ENCODE measurements around the gene IBA57.
"Not testable (repeated sequence)": the region's sequence is repeated elsewhere in the genome, so short reads cannot be mapped to it uniquely, and the experiment has no call there.

IBA57 gene

GRCh38 chr1:228212966-228213844 lies 47.6 kb downstream of the IBA57 start:
- peak; percentile 78 to 84 for DNase-seq (ENCODE audit: low read depth in 2 of 2)

DNA sequence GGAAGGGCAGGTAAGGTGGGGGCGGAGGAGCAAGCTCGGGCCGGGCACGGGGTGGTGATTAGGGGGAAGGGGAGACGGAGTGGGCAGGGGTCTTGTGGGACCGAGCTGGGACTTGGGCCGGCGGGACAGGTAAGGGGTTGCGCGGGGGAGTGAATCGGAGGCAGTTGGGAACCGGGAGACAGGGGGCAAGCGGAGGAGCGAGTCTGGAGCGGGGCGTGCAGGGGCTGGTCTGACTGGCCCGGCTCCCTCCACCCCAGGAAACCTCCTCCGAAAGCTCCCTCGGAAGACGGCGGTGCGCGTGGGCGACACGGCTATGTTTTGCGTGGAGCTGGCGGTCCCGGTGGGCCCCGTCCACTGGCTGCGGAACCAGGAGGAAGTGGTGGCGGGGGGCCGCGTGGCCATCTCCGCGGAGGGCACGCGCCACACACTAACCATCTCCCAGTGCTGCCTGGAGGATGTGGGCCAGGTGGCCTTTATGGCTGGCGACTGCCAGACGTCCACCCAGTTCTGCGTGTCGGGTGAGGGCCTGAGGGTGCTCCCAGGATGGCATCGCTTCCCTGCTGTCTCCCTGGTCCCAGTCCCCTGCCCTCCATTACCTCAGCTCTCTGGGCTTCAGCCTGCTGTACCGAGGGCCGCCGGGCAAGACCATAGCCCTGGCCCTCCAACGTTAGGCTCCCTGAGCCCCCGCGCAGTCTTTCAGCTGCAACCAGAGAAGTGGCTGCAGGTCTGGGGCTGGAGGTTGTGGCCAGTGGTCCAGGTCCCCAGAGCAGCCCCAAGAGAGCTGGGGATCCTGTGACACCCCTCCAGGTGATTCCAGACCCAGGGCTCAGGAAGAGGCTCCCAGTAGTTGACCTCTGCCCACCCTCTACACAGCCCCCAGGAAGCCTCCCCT lies 48.6 kb downstream of the IBA57 start:
- DNase-seq (ENCODE audit: low read depth in 2 of 2): no peak

- DNase-seq (ENCODE audit: low read depth in 2 of 2): no peak
Measured at GRCh38 chr1:228214921-228215662, 49.5 kb downstream of the IBA57 start.

- no peak for DNase-seq (ENCODE audit: low read depth in 2 of 2)
Measured at GRCh38 chr1:228215663-228216116, 50.1 kb downstream of the IBA57 start.

DNA sequence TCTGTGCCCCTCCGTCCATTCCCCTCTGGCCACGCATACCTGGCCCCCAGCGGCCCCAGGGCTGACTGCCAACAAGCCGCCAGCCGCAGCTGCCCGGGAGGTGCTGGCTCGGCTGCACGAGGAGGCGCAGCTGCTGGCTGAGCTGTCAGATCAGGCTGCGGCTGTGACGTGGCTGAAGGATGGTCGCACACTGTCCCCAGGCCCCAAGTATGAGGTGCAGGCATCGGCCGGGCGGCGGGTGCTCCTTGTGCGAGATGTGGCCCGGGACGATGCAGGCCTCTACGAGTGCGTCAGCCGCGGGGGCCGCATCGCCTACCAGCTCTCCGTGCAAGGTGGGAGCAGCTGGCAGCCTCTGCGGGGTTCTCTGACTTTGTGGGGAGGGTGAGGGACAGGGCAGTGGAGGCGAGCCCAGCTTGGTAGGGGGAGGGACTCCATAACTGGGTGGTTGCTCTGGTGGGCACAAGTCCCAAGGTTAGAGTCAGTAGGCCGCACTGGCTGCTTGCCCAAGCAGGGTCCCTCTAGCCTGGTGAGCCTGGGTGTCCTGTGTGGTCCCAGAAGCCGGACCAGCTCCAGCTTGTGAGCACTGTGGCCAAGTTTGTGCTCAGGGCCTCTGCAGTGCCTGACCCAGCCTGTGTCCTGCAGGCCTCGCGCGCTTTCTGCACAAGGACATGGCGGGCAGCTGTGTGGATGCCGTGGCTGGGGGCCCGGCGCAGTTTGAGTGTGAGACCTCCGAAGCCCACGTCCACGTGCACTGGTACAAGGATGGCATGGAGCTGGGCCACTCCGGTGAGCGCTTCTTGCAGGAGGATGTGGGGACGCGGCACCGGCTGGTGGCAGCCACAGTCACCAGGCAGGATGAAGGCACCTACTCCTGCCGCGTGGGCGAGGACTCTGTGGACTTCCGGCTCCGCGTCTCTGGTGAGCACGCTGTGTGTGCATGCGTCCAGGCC lies 51.0 kb downstream of the IBA57 start:
- no peak for DNase-seq (ENCODE audit: low read depth in 2 of 2)

- DNase-seq (ENCODE audit: low read depth in 2 of 2): no peak
Measured at GRCh38 chr1:228217551-228218344, 52.1 kb downstream of the IBA57 start.

DNA sequence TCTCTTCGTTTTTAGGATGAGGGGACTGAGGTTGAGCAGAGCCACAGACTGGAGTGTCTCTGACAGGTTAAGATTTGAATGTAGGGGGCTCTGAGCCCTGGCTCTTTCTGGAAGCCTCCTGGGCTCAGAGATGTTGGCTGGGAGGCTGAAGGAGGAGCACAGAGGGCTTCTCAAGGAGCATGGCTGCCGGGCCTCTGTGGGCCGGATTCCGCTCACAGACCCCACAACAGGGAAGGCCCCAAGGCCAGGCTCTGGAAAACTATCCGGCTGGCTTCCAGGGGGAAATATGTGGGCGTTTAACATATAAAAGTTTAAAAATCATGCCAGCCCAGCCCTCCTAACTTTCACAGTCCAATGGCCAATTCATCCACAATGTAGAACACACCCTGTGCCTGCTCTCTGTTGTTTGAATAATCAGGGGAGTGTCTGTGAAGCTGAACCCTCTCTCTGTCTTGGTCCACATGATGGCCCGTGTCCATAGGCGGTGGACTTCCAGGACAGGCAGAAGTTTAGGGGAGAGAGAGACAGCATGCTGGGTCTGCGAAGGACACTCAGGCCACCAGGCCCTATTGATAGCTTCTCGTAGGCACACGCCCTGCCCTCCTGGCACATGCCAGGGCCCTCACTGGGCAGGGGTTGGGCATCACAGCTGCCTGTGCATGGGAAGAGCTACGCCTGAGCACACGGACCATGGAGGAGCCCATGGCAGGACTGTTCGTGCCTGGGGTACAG lies 53.1 kb downstream of the IBA57 start:
- no peak for DNase-seq (ENCODE audit: low read depth in 2 of 2)

GRCh38 chr1:228219245-228219961 lies 53.8 kb downstream of the IBA57 start:
- no peak for DNase-seq (ENCODE audit: low read depth in 2 of 2)

DNA sequence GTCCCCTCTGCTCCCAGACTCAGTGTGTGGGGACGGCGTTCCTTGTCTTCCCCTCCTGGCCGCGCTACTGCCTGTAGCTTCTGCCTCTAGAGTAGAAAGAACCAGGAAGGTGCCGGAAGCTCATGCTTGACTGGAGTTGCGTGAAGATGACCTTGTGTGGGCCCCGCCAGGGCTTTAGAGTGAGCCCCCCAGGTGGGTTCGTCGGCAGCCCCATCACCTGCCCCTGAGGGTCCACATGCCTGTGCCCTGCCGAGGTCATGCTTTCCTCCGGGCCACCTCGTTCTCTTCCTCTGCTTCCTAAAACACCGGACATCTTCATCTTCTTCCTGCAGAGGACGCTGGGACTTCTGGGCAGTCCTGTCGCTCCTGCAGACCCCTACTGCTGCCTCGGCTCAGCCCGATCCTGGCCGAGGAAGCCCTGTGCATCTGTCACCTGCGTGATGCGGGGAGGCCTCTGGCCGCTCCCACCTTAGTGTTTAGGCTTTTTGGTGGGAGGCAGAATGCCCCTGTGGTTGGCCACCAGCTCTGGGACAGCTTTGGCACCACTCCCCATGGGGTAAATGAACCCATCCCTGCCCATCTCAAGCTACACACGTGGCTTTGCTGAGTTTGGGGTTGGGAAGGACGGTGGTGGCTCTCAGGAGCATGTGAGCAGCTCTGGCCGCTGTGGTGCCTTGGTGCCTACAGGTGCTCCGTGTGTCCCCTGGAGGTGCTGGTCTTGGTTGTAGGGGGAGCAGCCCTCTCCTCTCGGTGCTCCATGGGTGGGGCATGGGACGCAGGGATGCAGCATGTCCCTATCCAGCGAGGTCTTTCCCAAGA lies 54.6 kb downstream of the IBA57 start:
- no peak for DNase-seq (ENCODE audit: low read depth in 2 of 2)

- DNase-seq (ENCODE audit: low read depth in 2 of 2): not testable (repeated sequence)
Measured at GRCh38 chr1:228221097-228221496, 55.5 kb downstream of the IBA57 start.

DNA sequence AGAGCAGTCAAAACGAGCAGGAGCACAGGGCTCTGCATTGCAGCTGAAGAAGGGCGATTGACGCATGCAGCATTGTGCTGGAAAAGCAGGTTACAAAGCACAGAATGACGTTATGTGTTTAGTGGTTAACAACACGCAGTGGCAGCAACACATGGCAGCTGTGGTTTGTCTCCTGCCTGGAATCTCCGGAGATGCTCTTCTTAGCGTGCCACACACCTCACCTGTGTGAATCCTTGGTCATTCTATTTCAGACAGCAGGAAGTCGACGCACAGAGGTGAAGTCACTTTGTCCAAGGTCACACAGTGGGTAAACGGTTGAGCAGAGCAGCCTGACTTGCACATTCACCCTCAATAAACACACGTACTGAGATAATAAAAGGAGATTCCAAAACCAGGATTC lies 56.9 kb downstream of the IBA57 start:
- DNase-seq (ENCODE audit: low read depth in 2 of 2): no peak

DNA sequence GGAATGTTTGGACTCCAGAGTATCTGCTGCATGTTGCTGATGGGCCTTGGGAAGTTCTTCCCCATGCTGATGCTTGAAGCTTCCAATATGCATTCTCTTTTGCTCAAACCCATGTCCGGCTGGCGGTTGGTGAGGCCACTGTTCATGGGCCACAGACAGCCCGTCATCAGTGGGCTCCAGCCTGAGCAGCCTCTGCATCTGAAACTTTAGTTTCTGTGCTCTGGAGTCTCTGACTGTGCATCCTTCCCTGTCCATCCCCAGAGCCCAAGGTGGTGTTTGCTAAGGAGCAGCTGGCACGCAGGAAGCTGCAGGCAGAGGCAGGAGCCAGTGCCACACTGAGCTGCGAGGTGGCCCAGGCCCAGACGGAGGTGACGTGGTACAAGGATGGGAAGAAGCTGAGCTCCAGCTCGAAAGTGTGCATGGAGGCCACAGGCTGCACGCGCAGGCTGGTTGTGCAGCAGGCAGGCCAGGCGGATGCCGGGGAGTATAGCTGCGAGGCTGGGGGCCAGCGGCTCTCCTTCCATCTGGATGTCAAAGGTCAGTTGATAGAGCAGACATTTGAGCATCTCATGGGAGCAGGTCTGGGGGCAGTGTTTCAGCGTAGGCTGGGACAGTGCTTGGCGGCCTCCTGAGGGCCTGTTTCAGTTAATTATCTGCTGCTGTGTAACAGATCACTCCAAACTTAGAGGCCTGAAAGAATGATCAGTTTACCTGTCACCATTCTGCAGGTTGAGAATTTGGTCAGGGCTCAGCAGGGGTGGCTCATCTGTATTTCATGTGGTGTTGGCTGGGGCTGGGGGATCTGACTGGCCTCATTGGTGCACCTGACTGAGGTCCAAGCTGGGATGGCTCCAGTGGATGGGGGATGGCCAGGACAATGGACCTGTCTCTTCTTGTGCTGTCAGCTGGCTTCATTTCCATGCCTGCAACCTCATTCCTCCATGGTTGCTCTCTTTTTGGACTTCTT lies 58.9 kb downstream of the IBA57 start:
- no peak for DNase-seq (ENCODE audit: low read depth in 2 of 2)

DNA sequence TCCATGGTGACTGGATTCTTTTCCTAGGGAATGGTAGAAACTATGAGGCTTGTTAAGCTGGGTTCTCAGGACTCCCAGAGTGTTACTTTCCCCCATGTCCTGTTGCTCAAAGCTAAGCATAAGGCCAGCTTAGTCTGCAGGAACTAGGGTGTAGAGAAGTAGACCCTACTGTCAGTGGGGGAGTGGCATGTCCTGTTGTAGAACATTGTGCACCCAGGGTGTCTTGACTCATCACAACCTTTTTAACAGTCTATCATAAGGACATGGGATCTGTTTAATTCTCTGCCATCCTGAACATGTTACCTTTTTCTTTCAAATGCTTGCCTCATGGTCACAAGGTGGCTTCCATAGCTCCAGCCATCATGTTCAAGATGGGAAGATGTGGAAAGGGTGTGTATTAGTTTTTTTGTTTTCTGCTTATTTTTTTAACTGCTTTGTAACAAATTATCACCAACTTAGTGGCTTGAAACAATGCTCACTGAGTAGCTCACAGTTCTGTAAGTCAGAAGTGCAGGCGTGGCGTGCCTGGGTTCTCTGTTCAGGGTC lies 59.6 kb downstream of the IBA57 start:
- DNase-seq (ENCODE audit: low read depth in 2 of 2): no peak

- DNase-seq (ENCODE audit: low read depth in 2 of 2): no peak
Measured at GRCh38 chr1:228225740-228226139, 60.1 kb downstream of the IBA57 start.

- no peak for DNase-seq (ENCODE audit: low read depth in 2 of 2)
Measured at GRCh38 chr1:228226141-228226874, 60.7 kb downstream of the IBA57 start.

Data from activated CD8-positive, alpha-beta memory T cell treated with anti-CD3 and anti-CD28 coated beads for 4 hours (primary cell).